Globus pallidus (tissue), 1 donor: ENCODE data around the gene CENPT.

ENCODE experiments used
- DNase-seq: peaks from one replicate; pipeline ENCODE4 v3.0.0-alpha.2; 2015; ENCODE audit warnings: low spot score

The CENPT gene

GRCh38 chr16:67847064-67847861, at the start of gene CENPT:
Gene CENPT (minus strand): TSS chr16:67847693. CDS start chr16:67833859, 13,834 bp downstream.
- DNase-seq: no peak

- DNase-seq: no peak
Measured at GRCh38 chr16:67897231-67897630, 49.7 kb upstream of the CENPT start.

GRCh38 chr16:67893743-67894399, 46.4 kb upstream of the CENPT start:
- no peak for DNase-seq

- DNase-seq: peak; percentile 97
Measured at GRCh38 chr16:67892899-67893742, 45.6 kb upstream of the CENPT start, which contains the start of gene PSKH1. Gene PSKH1 (plus strand): TSS chr16:67893254. CDS start chr16:67908750, 15,496 bp downstream.

GRCh38 chr16:67892375-67892774, 44.9 kb upstream of the CENPT start:
- DNase-seq: no peak

- no peak for DNase-seq
Measured at GRCh38 chr16:67888331-67888730, 40.8 kb upstream of the CENPT start.

GRCh38 chr16:67886387-67886786, 38.9 kb upstream of the CENPT start:
- no peak for DNase-seq

- no peak for DNase-seq
Measured at GRCh38 chr16:67885976-67886375, 38.5 kb upstream of the CENPT start.

GRCh38 chr16:67885545-67885944, 38.1 kb upstream of the CENPT start:
- no peak for DNase-seq

GRCh38 chr16:67884684-67885083, 37.2 kb upstream of the CENPT start, which contains the start of gene NRN1L:
Gene NRN1L (plus strand): TSS chr16:67884885. CDS start chr16:67884904, 19 bp downstream.
- peak; percentile 89 for DNase-seq

GRCh38 chr16:67883872-67884261, 36.4 kb upstream of the CENPT start:
- DNase-seq: no peak

- DNase-seq: no peak
Measured at GRCh38 chr16:67883146-67883871, 35.8 kb upstream of the CENPT start.

- DNase-seq: peak; percentile 96
Measured at GRCh38 chr16:67882374-67883145, 35.1 kb upstream of the CENPT start.

- peak; percentile 86 for DNase-seq
Measured at GRCh38 chr16:67881621-67882161, 34.2 kb upstream of the CENPT start.

- DNase-seq: no peak
Measured at GRCh38 chr16:67880584-67880983, 33.1 kb upstream of the CENPT start.

GRCh38 chr16:67879936-67880335, 32.4 kb upstream of the CENPT start:
- DNase-seq: no peak

- no peak for DNase-seq
Measured at GRCh38 chr16:67879462-67879861, 32.0 kb upstream of the CENPT start.

- no peak for DNase-seq
Measured at GRCh38 chr16:67878846-67879245, 31.4 kb upstream of the CENPT start.

GRCh38 chr16:67878232-67878631, 30.7 kb upstream of the CENPT start:
- DNase-seq: no peak

- DNase-seq: no peak
Measured at GRCh38 chr16:67877064-67877463, 29.6 kb upstream of the CENPT start.

- no peak for DNase-seq
Measured at GRCh38 chr16:67874372-67874771, 26.9 kb upstream of the CENPT start.
